BJ (cell line): Measurements from ENCODE around the gene PCDH9. TPM values are rescaled to one million over a fixed set of nuclear protein-coding genes. Genes with fewer than 3 reads are reported as not detected.

Experiments used
- CTCF ChIA-PET: fragments of 350-600 bp; formaldehyde crosslinking; extraction: SDS; loops from one replicate; lab custom pipeline; 2021; ENCODE audit warnings: antibody characterized with exemption, inconsistent platforms; lab: Yijun Ruan, JAX
- POLR2A ChIA-PET: fragments of 300-600 bp; sonication (Branson Sonifier 250); formaldehyde crosslinking; extraction: SDS; loops from one replicate; lab custom pipeline; 2021; ENCODE audit warnings: antibody characterized with exemption; lab: Charles Lee
- DNase-seq: peaks from one replicate; pipeline ENCODE4 v3.0.0-alpha.2; 2011; ENCODE audit warnings: low read depth
- H3K27me3 ChIP-seq: 2 replicates; pipeline ENCODE4 v1.6.0; 2011; ENCODE audit warnings: low read length; ENCODE audit not compliant: control insufficient read depth, insufficient read depth
- H3K36me3 ChIP-seq: 2 replicates; pipeline ENCODE4 v1.5.1; 2011; ENCODE audit warnings: low read length; ENCODE audit not compliant: control insufficient read depth, insufficient read depth
- H3K4me3 ChIP-seq: 2 replicates; pipeline ENCODE4 v1.5.1; 2011; ENCODE audit warnings: low read depth, mild to moderate bottlenecking, control low read depth, low read length
- CTCF ChIP-seq: IDR thresholded peaks from 2 replicates; pipeline ENCODE4 v1.5.1; 2011; ENCODE audit warnings: low read depth, mild to moderate bottlenecking, control low read depth, inconsistent platforms, low read length, moderate library complexity; ENCODE audit not compliant: insufficient read depth
- polyA plus RNA-seq: library from polyadenylated mRNA; depleted of rRNA; stranded (reverse); fragments of >200 nt; gene quantifications from 2 replicates; pipeline ENCODE4 v1.2.3, GENCODE V29; 2011

Gene PCDH9
- polyA plus RNA-seq, 1 experiment: 2.3 TPM

- no peak for DNase-seq
- TF ChIP-seq CTCF: no peak
- CTCF ChIA-PET: no interaction called here
- Histone ChIP-seq H3K4me3 (no peak overlapping the region), H3K36me3 (no peaks in the 10 kb centered on the region), H3K27me3 (no peaks in the 10 kb centered on the region)
- POLR2A ChIA-PET: no interaction called here
Measured at GRCh38 chr13:67200605-67201004, 29.5 kb downstream of the PCDH9 start.

- H3K27me3 ChIP-seq: no peaks in the 10 kb centered on the region
- no peaks in the 10 kb centered on the region for H3K36me3 ChIP-seq
- ChIA-PET POLR2A (no interaction called here), CTCF (no interaction called here)
- DNase-seq: no peak
- TF ChIP-seq CTCF: no peak
- no peak overlapping the region for H3K4me3 ChIP-seq
Measured at GRCh38 chr13:67200183-67200582, 30.0 kb downstream of the PCDH9 start.

GRCh38 chr13:67197704-67198103 lies 32.4 kb downstream of the PCDH9 start:
- TF ChIP-seq CTCF: no peak
- Histone ChIP-seq H3K4me3 (no peak overlapping the region), H3K36me3 (no peaks in the 10 kb centered on the region), H3K27me3 (no peaks in the 10 kb centered on the region)
- DNase-seq: no peak
- ChIA-PET POLR2A (no interaction called here), CTCF (no interaction called here)

GRCh38 chr13:67193979-67194378 lies 36.2 kb downstream of the PCDH9 start:
- CTCF ChIA-PET: no interaction called here
- POLR2A ChIA-PET: no interaction called here
- Histone ChIP-seq H3K36me3 (no peaks in the 10 kb centered on the region), H3K27me3 (no peaks in the 10 kb centered on the region), H3K4me3 (no peak overlapping the region)
- DNase-seq: no peak
- TF ChIP-seq CTCF: no peak

- DNase-seq: no peak
- TF ChIP-seq CTCF: no peak
- H3K27me3 ChIP-seq: no peaks in the 10 kb centered on the region
- no peak overlapping the region for H3K4me3 ChIP-seq
- ChIA-PET CTCF (no interaction called here), POLR2A (no interaction called here)
- H3K36me3 ChIP-seq: no peaks in the 10 kb centered on the region
Measured at GRCh38 chr13:67192751-67193150, 37.4 kb downstream of the PCDH9 start.
